ENCODE data around the gene FPGS. TPM values are rescaled to one million over a fixed set of nuclear protein-coding genes. Genes with fewer than 3 reads are reported as not detected.

The FPGS gene
- polyA plus RNA-seq, 1 donor (not counting 4 experiments of a cell fraction or from before 2014, with no cell fraction given) = 38.2 TPM

DNA sequence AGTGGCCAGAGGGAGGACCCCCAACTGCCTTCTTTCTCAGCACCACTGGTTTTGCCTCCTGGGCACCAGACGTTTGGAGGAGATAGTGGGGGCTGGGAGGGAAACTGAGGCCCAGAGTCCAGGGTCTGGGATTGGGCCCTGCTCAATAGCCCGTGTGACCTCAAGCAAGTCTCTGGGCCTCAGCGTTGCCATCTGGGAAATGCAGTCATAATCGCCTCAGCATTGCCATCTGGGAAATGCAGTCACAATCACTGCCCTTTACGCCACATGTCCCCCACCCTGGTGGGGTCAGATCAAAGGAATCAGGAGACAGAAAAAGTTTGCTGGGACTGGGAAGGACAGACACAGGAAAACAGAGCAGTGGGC is 25.8 kb upstream of the FPGS start:
- Histone ChIP-seq H3K9ac (ENCODE audit: control insufficient read depth, extremely low read depth, insufficient read depth, low read length) (no peak overlapping the region), H4K20me1 (ENCODE audit: control insufficient read depth, extremely low read depth, insufficient read depth, low read length) (no peaks in the 10 kb centered on the region), H3K27ac (ENCODE audit: control insufficient read depth, insufficient read depth, low read length) (no peak overlapping the region), H3K79me2 (ENCODE audit: control insufficient read depth, insufficient read depth, low read length) (no peaks in the 10 kb centered on the region), H3K36me3 (ENCODE audit: control insufficient read depth in 2 of 2, extremely low read depth in 1 of 2, insufficient read depth in 2 of 2, low read length in 2 of 2) (no peaks in the 10 kb centered on the region), H3K9me3 (ENCODE audit: control insufficient read depth, low read depth, low read length) (no peaks in the 10 kb centered on the region), H3K9me1 (ENCODE audit: control insufficient read depth, extremely low read depth, insufficient read depth, low read length) (no peaks in the 10 kb centered on the region), H2AFZ (ENCODE audit: control insufficient read depth, low read length) (no peak overlapping the region), H3K27me3 (ENCODE audit: control insufficient read depth, extremely low read depth, insufficient read depth, low read length) (no peaks in the 10 kb centered on the region), H3K4me3 (ENCODE audit: control insufficient read depth in 2 of 3, extremely low read depth in 1 of 3, insufficient read depth in 2 of 3, low read depth in 1 of 3, low read length in 3 of 3) (no peak overlapping the region), H3K4me1 (ENCODE audit: control insufficient read depth, extremely low read depth, insufficient read depth, low read length) (no peaks in the 10 kb centered on the region), H3K4me2 (ENCODE audit: control insufficient read depth, extremely low read depth, insufficient read depth, low read depth, low read length) (no peak overlapping the region)
- dilution Hi-C loops (cut with MboI; ENCODE audit: extremely low pct_ligation_motif_present, low sequenced_read_pairs) = no loop called here
- DNase-seq (ENCODE audit: low read depth, low spot score) = no peak
- FAIRE-seq = no peak
- no peak for TF ChIP-seq EZH2 (IDR thresholded peaks at IDR 0.05; ENCODE audit: low read length)
- TF ChIP-seq, protein P1, sequence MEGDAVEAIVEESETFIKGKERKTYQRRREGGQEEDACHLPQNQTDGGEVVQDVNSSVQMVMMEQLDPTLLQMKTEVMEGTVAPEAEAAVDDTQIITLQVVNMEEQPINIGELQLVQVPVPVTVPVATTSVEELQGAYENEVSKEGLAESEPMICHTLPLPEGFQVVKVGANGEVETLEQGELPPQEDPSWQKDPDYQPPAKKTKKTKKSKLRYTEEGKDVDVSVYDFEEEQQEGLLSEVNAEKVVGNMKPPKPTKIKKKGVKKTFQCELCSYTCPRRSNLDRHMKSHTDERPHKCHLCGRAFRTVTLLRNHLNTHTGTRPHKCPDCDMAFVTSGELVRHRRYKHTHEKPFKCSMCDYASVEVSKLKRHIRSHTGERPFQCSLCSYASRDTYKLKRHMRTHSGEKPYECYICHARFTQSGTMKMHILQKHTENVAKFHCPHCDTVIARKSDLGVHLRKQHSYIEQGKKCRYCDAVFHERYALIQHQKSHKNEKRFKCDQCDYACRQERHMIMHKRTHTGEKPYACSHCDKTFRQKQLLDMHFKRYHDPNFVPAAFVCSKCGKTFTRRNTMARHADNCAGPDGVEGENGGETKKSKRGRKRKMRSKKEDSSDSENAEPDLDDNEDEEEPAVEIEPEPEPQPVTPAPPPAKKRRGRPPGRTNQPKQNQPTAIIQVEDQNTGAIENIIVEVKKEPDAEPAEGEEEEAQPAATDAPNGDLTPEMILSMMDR (optimal IDR thresholded peaks at IDR 0.05 in 1 of 3, IDR thresholded peaks at IDR 0.05 in 1 of 3, conservative IDR thresholded peaks at IDR 0.05 in 1 of 3; ENCODE audit: extremely low read depth in 1 of 3, insufficient read depth in 2 of 3, low read length in 3 of 3) = no peak

DNA sequence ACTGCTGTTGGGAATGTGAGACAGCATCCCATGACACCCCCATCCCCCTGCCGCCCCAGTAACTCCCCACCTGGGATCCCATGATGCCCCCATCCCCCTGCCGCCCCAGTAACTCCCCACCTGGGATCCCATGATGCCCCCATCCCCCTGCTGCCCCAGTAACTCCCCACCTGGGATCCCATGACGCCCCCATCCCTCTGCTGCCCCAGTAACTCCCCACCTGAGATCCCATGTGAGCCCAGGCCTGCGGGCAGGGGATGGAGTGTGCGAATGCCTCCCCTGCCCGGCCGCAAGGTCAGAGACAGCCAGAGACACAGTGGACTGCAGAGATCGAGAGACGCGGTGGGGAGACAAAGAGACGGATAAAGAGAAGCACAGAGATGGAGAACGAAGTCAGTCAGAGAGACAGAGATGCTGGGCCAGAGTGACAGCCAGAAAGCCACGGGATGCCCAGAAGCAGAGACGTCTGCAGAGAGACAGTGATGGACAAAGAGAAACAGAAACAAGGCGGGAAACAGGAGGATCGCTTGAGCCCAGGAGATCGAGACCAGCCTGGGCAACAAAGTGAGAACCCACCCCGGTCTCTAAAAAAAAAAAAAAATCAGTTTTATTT is 25.2 kb upstream of the FPGS start:
- DNase-seq (ENCODE audit: low read depth, low spot score) = no peak
- dilution Hi-C loops (cut with MboI; ENCODE audit: extremely low pct_ligation_motif_present, low sequenced_read_pairs) = no loop called here
- Histone ChIP-seq H3K4me1 (ENCODE audit: control insufficient read depth, extremely low read depth, insufficient read depth, low read length) (no peaks in the 10 kb centered on the region), H4K20me1 (ENCODE audit: control insufficient read depth, extremely low read depth, insufficient read depth, low read length) (no peaks in the 10 kb centered on the region), H3K27me3 (ENCODE audit: control insufficient read depth, extremely low read depth, insufficient read depth, low read length) (no peaks in the 10 kb centered on the region), H2AFZ (ENCODE audit: control insufficient read depth, low read length) (no peak overlapping the region), H3K9me3 (ENCODE audit: control insufficient read depth, low read depth, low read length) (no peaks in the 10 kb centered on the region), H3K36me3 (ENCODE audit: control insufficient read depth in 2 of 2, extremely low read depth in 1 of 2, insufficient read depth in 2 of 2, low read length in 2 of 2) (no peaks in the 10 kb centered on the region), H3K79me2 (ENCODE audit: control insufficient read depth, insufficient read depth, low read length) (no peaks in the 10 kb centered on the region), H3K9me1 (ENCODE audit: control insufficient read depth, extremely low read depth, insufficient read depth, low read length) (no peaks in the 10 kb centered on the region), H3K4me2 (ENCODE audit: control insufficient read depth, extremely low read depth, insufficient read depth, low read depth, low read length) (no peak overlapping the region), H3K4me3 (ENCODE audit: control insufficient read depth in 2 of 3, extremely low read depth in 1 of 3, insufficient read depth in 2 of 3, low read depth in 1 of 3, low read length in 3 of 3) (no peak overlapping the region), H3K27ac (ENCODE audit: control insufficient read depth, insufficient read depth, low read length) (no peak overlapping the region), H3K9ac (ENCODE audit: control insufficient read depth, extremely low read depth, insufficient read depth, low read length) (no peak overlapping the region)
- TF ChIP-seq, protein P1 (optimal IDR thresholded peaks at IDR 0.05 in 1 of 3, IDR thresholded peaks at IDR 0.05 in 1 of 3, conservative IDR thresholded peaks at IDR 0.05 in 1 of 3; ENCODE audit: extremely low read depth in 1 of 3, insufficient read depth in 2 of 3, low read length in 3 of 3) = no peak
- TF ChIP-seq EZH2 (IDR thresholded peaks at IDR 0.05; ENCODE audit: low read length) = no peak
- FAIRE-seq = no peak
